GM12892 (cell line): ENCODE measurements around the gene OR2AT4.
"Not testable (repeated sequence)": the region's sequence is repeated elsewhere in the genome, so short reads cannot be mapped to it uniquely, and the experiment has no call there.

ENCODE experiments used
- POLR2A ChIP-seq: IDR thresholded peaks from 2 replicates; pipeline ENCODE4 v1.6.1; 2011; ENCODE audit warnings: low read depth, low read length, control low read depth
- POLR2AphosphoS5 ChIP-seq: IDR thresholded peaks from 2 replicates; pipeline ENCODE4 v1.6.1; 2011; ENCODE audit warnings: low read depth, low read length, control low read depth

- TF ChIP-seq POLR2A, POLR2AphosphoS5: not testable (repeated sequence)
Observed at GRCh38 chr11:75046668-75047067, 50.0 kb downstream of the OR2AT4 start.
